ENCODE data around the gene SRGAP1.
"Not testable (repeated sequence)": the region's sequence is repeated elsewhere in the genome, so short reads cannot be mapped to it uniquely, and the experiment has no call there.

Gene SRGAP1

GRCh38 chr12:64092507-64093196 lies 248.2 kb downstream of the SRGAP1 start:
- DNase-seq, result no peak

DNA sequence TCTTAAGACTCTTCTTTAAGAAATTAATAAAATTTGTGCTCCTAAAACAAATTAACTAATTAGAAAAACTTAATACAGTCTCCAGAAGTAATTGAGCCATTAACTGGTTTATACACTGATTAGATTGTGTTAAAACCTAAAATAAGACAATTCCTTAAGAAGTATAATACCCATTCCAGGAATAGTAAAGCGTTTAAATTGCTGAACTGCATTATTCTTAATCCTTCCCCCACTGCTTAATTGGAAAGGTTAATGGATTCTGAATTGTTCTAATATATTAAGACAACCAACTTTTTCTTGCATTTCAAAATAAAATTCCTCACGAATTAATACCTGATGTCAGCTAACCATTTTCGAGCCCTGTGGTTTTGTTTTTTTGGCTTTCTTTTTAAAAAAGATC lies 249.2 kb downstream of the SRGAP1 start:
- no peak for DNase-seq

DNA sequence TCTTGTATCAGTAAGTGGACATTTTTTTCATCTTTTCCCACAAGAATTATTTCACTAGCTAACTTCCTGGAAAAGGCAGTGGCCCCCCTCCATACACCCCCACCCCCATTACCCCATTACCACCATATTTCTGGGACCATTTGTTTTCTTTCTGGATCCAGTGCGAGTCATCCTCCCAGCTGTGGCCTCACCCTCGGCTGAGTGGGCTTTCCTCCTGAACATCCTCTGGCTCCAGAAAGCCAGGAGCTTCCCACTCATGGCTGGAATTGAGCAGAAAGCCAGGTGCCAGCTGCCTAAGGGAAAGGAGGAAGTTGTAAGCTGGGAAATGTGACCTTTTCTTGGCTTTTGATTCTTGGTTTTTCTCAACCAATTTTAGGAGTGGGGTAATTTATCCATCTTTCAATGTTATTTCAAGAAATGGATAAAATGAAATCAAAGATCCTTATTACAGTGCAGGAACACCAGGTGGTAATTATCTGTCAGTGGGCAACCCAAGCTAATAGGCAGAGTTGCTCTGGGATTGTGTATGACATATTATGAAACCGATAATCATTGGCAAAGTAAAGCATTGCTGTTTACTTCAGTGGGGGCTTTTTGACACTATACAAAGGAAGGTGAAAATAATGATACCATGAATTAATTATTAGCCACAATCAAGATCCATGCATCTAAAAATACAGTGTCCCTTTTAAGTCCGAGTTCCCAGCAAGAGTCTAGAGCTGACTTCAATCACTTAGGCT lies 253.0 kb downstream of the SRGAP1 start:
- peak; percentile 53 for DNase-seq

DNA sequence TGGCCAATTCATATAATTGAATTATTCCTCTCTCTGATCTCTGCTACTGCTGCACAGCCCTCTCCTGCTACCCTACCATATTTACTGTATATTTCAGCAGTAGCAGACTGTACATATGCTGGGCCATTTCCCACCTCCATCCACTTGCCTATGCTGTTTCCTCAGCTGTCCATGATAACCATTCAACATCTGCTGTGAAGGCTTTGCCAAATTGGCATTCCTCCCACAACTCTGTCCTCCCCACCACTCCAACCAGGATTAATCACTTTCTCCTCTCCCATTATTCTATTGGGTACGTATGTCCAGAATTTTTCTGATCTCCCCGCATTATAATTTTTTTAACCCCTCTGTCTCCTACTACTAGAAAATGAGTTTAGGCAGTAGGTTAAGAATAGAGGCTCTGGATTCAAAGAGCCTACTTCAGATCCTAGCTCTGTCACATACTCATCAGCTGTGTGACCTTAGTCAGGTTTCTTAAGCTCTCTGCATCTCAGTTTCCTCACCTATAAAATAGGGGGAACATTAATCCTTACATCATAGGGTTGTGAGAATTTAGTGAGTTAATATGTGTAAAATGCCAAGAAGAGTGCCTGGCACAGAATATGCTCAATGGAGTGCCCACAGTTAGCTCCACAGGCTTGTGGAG lies 254.3 kb downstream of the SRGAP1 start:
- peak; percentile 66 for DNase-seq

DNA sequence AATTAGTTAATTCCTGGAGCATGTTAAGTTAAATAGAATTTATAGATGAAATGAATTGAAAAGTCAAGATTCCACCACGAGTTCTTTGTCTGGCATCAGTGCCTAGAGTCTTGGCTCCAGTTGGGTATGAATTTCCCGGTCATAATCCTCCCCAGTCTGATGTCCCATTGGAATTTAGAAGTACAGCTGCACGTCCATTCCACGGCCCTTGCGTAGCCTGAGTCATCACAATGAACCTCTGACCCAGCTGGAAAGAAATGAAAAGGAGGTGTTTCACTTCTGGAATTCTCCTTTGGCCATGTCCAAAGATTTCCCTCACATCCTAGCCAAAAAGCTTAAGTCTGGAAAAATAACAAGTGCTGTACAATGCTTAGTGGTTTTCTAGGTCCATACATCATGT lies 254.9 kb downstream of the SRGAP1 start:
- peak; percentile 71 for DNase-seq

DNA sequence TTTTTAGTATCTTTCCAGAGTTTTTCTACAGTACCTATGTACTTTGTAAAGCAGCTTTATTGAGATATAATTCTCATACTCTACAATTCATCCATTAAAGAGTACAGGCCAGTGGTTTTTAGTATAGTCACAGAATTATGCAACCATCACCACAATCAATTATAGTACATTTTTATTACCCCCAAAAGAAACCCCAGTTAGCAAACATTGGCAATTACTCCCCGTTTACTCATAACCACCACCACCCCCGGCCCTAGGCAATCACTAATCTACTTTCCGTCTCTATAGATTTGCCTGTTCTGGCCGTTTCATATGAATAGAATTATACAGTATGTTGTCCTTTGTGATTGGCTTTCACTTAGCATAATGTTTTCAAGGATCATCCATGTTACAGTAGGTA lies 257.8 kb downstream of the SRGAP1 start:
- DNase-seq, result no peak

- DNase-seq, result no peak
Measured at GRCh38 chr12:64103825-64104740, 259.6 kb downstream of the SRGAP1 start.

DNA sequence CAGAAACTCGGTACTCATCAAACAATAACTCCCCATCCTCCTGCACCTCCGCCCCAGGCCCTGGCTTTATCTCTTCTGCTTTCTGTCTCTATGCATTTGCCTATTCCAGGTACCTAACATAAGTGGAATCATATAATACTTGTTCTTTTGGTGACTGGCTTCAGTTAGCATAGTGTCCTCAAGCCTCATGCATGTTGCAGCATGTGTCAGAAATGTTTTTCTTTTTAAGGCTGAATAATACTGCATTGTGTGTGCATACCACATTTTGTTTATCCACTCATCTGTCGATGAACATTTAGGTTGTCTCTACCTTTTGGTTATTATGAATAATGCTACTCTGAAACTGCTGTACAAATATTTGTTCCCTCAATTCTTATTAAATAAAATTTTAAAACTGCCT lies 260.5 kb downstream of the SRGAP1 start:
- DNase-seq, result no peak

DNA sequence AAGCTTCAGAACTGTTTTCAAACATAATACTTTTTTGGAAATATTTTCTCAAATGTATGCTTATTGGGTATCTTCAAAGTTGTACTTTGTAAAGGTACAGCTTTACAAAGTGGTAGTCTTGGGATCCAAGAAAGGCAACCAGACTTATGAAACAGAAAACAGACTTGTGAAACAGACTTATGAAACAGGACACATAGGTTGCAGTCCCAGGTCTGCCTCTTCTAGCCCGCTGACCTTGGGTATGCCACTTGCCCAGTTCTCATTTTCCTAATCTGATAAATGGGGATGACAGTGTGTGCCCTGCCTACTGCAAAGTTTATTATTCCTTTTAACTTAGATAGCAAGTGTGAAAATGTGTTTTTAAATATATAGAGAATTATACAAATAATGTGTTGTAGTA lies 263.3 kb downstream of the SRGAP1 start:
- no peak for DNase-seq

DNA sequence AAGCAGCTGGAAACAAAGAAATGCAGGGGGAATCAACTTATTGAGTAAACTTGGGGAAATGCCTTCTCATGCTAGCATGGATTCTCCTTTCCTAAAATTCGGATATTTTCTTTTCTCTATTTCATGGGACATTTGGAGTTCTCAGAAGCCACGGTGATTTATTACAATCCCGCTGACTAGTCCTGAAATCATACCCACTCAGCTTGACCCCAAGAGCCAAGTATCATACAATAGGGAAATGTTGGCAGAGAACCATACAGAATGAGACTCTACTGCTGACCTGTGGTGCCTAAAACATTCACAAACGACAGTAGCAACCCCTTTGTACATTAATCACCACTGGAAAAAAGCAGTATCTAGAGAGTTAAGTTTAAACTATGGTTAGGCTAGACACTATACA lies 265.2 kb downstream of the SRGAP1 start:
- DNase-seq, result no peak

GRCh38 chr12:64110864-64111263 lies 266.4 kb downstream of the SRGAP1 start:
- no peak for DNase-seq

DNA sequence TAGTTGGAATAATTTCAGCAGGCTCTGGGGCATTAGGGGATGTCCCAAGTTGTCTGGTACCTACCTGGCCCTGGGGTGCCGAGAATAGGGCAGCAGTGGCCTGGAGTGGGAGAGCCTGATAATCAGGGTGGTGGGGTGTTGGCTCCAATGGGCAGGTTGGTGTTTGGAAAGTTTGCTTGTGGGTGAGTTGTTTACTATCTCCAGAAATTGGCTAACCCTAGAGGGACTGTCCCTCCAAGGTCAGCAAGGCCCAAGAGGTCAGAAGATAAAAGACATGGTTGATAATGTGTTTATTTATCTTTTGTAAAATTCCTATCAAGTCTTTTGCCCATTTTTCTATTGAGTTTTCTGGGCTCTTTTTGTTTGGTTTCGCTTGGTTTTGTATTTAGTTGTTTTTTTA lies 272.5 kb downstream of the SRGAP1 start:
- no peak for DNase-seq

- no peak for DNase-seq
Measured at GRCh38 chr12:64120568-64120967, 276.1 kb downstream of the SRGAP1 start.

GRCh38 chr12:64121086-64121485 lies 276.6 kb downstream of the SRGAP1 start:
- DNase-seq, result not testable (repeated sequence)

DNA sequence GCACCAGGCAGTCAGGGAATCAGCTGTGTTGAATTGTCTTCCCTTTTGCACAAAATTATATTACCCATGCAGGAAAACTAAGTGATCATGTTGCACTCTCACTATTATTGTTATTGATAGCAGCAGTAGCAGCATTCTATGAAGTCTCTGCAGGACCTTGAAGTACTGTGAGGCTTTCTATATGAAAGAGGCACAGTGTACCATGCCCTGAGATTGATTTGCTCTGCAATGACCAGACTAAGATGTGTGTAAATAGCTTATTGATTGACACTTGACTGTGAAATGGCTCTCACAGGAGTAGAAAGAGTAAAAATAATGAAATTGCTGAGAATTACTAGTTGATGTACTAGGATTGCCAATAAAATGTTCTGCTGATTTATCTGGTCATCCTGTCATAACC lies 277.7 kb downstream of the SRGAP1 start:
- no peak for DNase-seq

DNA sequence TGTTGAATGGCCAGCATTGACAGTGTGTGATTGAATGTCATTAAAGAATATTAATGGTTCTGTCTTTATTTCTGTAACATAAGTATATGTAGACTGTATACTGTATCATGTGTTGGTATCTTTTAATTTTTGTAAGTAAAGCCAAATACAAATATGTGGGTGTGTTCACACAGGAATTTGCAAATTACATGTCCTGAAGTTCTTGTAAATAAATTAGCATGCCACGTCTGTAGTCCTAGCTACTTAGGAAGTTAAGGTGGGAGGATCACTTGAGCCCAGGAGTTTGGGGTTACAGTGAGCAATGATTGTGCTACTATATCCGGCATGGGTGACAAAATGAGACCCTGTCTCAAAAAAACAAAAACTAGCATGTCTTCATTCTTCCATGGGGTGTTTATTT lies 278.5 kb downstream of the SRGAP1 start:
- no peak for DNase-seq

DNA sequence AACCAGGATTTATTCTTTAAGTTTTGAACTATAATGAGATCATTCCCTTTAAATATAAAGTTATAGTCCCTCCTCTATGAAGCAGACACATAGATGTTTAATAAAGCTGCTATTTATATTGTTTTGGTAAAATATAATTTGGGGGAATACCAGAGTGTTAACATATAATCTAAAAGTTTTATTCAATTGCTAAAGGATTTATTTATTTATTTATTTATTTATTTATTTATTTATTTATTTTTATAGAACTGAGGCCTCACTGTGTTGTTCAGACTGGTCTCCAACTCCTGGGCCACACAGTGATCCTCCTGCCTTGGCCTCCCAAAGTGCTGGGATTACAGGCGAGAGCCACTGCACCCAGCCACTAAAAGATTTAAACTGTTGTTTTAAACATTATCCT lies 278.9 kb downstream of the SRGAP1 start:
- DNase-seq, result no peak

GRCh38 chr12:64124511-64125197 lies 280.2 kb downstream of the SRGAP1 start:
- no peak for DNase-seq

- no peak for DNase-seq
Measured at GRCh38 chr12:64125913-64126312, 281.4 kb downstream of the SRGAP1 start.

GRCh38 chr12:64127811-64128210 lies 283.3 kb downstream of the SRGAP1 start:
- DNase-seq, result no peak

DNA sequence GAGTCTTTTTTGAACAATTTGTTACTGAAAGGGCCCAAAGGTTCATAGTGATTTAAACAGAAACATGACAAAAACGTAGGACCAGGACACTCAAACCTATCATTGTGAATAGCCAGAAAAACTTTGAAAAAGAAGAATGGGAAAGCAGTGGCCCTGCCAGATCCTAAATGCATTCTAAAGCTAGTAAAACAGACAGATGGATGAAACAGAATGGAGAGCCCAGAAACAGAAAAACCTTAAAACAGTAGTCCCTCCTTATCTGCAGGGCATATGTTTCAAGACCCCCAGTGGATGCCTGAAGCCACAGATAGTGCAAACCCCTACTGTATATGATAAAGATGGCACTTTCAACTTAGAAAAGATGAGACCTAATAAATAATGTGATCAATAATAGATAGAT lies 283.9 kb downstream of the SRGAP1 start:
- DNase-seq, result no peak

DNA sequence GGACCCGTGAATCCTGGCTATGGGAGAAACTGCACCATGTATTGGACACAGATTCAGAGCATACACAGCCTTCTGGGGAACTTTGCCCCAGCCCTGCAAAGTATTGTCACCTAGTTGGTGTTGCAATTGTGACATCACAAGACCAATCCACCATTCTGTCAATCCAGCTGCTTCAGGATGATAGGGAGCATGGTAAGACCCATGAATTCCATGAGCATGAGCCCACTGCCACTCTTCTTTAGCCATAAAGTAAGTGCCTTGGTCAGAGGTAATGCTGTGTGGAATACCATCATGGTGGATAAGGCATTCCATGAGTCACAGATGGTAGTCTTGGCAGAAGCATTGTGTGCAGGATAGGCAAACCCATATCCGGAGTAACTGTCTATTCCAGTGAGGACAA lies 286.0 kb downstream of the SRGAP1 start:
- DNase-seq, result not testable (repeated sequence)

Measured in right forelimb (tissue), 1 donor.